ENCODE data around the gene DKK2.
A peak's percentile ranks its signal among the peaks of the same experiment; 100 is the strongest.

The DKK2 gene, protein sequence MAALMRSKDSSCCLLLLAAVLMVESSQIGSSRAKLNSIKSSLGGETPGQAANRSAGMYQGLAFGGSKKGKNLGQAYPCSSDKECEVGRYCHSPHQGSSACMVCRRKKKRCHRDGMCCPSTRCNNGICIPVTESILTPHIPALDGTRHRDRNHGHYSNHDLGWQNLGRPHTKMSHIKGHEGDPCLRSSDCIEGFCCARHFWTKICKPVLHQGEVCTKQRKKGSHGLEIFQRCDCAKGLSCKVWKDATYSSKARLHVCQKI

GRCh38 chr4:107035819-107036583, at the start of gene DKK2:
DKK2 (minus strand) TSS chr4:107036313; CDS start chr4:107035591, 722 bp downstream.
- peak in 1 of 2 experiments; percentile 12 for DNase-seq

DNA sequence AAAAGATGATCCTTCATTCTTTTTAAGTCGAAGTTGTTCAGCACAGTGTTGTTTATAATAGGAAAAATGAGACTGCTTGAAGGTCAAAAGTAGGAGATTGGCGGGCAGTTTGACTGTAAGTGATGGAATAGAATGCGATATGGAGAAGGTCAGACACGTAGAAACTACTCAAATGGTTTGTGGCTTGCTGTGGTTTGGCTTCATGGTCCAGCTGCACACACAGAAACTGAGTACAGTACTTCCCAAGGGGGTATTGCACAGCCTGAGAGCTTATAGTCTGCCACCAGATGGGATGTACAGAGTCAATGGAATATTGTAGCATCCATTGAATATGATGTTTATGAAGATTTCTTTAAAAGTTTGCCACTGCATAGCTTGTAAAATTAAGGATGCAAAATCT, 41.1 kb upstream of the DKK2 start:
- no peak for DNase-seq

GRCh38 chr4:107072836-107073736, 37.0 kb upstream of the DKK2 start:
- DNase-seq: no peak

GRCh38 chr4:107071108-107071507, 35.0 kb upstream of the DKK2 start:
- DNase-seq: no peak

- no peak for DNase-seq
Observed at GRCh38 chr4:107069049-107069448, 32.9 kb upstream of the DKK2 start.

DNA sequence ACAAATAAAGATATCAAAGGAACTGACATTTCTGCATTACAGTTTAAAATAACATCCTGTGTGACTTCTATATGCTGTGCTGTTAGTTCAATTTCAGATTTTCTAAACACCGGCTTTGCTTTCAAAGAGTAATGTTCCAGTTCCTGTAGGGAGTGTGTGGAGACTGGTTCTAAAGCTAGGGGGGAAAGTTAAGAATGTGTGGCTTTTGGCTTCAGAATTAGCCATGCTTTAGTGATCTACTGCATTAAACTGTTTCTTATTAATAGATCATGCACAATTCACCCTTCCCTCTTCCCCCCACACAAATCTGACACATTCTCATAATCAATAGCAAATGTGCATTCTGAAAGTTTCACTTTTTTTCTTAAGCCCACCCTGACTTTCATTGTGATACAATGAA, 32.0 kb upstream of the DKK2 start:
- DNase-seq: no peak

DNA sequence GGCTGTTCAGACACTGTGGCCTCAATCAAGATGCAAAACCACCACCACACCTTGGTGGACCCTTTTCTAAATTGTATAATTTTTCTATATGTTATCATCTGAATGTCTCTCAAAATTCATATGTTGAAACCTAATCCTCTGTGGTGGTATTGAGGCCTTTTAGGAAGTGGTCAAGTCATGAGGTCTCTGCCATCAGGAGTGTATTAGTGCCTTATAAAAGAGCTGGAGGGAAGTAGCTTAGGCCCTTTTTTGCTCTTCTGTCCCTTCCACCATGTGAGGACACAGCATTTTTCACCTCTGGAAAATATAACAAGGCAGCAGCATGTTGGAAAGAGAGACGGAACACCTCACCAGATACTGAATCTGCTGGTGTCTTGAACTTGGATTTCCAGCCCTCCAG, 30.5 kb upstream of the DKK2 start:
- DNase-seq: no peak

- DNase-seq: no peak
Observed at GRCh38 chr4:107065201-107065600, 29.1 kb upstream of the DKK2 start.

DNA sequence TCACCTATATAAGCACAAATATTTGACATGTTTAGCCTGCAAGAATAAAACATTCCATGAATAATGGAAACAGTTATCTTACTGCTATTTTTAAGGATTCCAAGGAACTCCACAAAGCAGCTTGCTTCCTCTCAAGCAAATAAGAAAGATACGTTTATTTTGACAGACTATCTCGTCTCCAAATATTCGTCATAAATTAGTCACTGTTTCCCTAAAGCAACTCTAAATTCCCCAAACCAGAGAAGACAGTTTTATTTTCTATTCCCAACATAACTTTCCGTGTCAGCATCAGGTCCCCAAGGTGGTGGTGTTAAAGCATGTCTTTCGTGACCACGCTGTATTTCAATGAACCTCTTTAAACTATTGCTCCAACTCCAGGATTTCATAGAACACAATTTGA, 24.3 kb upstream of the DKK2 start:
- no peak for DNase-seq

DNA sequence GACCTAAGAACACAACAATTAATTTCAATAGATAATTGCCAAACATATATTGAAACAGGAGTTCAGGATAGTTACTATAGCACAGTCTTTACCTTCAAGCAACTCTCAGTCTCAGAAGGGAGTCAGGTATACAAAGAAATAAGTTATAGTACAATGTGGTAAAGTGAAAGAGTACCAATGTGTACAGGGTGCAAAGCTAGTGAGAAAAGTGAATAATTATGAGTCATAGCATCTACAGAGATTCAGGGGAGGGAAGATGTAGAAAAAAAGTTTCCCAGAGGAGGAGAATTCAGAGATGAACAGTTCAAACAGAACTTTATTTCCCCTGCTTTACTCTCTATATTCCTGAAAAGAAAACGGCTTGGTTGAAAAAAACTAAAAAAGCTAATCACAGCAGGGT, 22.7 kb upstream of the DKK2 start:
- DNase-seq: no peak

- DNase-seq: peak in 1 of 2 experiments; percentile 21
Observed at GRCh38 chr4:107050525-107051135, 14.5 kb upstream of the DKK2 start.

GRCh38 chr4:107046261-107046660, 10.1 kb upstream of the DKK2 start:
- no peak for DNase-seq

- no peak for DNase-seq
Observed at GRCh38 chr4:107044170-107044569, 8.1 kb upstream of the DKK2 start.

- peak in 1 of 2 experiments; percentile 63 for DNase-seq
Observed at GRCh38 chr4:107037199-107037584, 1.1 kb upstream of the DKK2 start.

DNA sequence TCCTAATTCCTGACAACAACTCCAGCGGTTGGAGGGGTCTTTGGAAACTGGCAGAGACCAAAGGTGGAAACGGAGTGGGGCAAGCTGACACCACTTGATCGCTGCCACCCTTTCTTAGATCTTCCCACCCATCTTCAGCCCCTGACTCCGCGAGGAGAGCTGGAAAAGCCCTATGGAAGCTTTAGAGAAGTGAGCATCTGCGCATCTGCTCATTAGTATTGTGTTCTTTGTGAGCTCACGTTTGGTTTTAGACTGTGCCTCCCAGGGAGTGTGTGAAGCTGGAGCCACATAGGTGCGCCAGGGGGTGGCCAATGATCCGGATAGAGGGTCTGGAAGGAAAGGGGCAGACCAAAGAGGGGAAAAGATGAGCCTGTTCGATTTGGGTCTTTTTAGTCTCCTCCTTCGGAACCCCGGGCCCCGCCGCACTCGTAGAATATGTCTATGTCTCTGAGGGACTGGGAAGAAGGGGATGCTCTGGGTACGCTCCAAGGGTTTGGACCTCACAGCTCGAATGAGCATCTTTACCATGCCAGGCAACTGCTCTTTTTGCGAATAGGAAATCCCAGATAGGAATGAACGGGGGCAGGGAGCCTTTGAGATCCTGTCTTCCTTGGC, 578 bp upstream of the DKK2 start:
- no peak for DNase-seq

GRCh38 chr4:107034996-107035818, 906 bp downstream of the DKK2 start:
- no peak for DNase-seq

DNA sequence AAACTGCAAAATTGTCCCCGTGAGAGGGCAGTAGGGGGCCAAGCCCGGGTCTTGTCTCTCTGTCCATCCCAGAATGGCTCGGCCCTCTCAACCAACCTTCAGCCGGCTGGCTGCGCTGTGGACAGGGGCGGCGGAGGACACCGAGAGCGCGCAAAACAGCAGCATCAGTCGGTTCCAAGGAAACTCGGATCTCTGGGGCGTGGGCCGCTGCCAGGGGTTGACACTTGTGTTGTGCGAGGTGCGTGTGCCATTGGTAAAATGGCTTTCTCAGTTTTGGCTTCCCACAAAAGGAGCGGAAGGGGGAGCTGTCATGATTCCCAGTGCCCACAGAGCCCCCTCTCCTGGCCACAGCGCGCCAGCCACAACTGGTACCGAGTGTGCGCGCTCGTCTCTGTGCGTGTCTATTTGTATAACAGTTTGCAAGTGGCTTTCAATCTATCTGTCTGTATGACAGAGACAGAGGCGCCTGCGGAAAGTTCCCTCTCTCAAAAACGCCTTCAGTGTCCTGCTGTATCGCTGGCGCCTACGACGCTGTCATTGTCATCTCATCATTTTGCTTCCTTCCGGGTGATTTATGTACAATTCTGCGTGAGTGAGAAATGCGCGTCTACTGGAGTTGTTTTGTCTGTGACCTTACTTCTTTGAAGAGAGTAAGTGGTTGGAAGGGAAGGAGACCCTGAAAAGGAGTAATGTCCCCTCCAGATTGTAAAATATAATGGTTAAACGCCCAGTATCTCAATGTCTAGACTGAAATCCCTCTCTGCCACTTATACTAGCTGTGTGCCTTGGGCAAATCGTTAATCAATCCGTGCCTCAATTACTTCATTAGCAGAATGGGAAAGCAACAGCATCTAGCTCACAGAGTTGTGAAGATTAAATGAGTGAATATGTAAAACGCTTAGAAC, 1.8 kb downstream of the DKK2 start:
- DNase-seq: peak in 1 of 2 experiments; percentile 29

DNA sequence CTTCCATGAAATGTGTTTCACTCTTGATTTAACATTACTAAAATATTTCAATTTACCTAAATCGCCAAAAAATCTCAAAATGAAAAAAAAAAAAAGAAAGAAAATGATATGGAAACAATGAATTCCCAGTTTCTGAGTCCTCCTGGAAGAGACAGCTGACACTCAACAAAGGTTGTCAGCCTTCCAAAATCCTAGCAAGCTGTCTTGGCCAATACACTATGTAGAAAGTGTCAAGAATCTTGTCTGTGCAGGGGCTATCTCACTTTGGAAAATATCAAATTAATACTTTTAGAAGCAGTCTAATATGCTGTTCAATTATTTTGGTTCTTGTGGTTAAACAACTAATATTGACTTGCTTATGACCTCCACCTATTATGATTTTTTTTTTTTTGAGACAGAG, 8.7 kb downstream of the DKK2 start:
- no peak for DNase-seq

DNA sequence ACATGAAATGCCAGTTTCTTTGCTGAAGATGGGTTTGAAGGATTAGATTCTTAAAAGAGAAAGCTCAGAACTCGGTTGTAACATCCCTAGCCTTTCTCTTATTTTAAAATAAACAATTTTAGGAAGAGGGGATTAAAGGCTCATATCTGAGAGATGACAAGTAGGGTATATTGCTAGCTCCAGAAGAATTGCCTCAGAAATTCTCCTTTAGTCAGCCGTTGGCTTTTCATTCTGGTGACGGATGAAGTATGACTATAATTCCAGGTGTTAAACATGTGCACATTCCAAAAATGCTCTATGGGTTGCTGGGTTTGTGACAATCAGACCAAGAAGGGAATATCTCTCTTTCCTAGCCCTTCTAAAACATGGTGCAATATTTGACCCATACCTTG, 17.8 kb downstream of the DKK2 start:
- no peak for DNase-seq

Data from NCI-H526 (cell line).